ENCODE results near the gene STMN1.

DNA sequence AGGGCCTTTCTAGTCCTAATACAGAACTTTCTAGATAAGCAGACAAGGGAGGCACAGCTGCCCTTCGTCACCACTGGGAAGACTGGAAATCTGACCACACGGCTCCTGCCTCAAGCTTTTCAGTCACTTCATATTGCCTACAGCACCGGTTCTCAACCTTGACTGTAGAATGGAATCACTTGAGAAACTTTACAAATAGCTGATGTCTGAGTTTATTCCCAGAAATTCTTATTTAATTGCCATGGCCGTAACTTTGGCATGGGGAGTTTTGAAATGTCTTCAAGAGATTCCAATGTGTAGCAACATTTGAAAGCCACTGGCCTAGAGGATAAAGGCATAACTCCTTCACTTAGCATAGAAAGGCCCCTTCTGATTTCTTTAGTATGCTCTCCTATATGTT lies 42.4 kb upstream of the STMN1 start:
- TF ChIP-seq, protein P1, sequence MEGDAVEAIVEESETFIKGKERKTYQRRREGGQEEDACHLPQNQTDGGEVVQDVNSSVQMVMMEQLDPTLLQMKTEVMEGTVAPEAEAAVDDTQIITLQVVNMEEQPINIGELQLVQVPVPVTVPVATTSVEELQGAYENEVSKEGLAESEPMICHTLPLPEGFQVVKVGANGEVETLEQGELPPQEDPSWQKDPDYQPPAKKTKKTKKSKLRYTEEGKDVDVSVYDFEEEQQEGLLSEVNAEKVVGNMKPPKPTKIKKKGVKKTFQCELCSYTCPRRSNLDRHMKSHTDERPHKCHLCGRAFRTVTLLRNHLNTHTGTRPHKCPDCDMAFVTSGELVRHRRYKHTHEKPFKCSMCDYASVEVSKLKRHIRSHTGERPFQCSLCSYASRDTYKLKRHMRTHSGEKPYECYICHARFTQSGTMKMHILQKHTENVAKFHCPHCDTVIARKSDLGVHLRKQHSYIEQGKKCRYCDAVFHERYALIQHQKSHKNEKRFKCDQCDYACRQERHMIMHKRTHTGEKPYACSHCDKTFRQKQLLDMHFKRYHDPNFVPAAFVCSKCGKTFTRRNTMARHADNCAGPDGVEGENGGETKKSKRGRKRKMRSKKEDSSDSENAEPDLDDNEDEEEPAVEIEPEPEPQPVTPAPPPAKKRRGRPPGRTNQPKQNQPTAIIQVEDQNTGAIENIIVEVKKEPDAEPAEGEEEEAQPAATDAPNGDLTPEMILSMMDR (conservative IDR thresholded peaks at IDR 0.05; ENCODE audit: low read depth, low read length) = no peak
- TF ChIP-seq EZH2phosphoT487 (IDR thresholded peaks at IDR 0.05; ENCODE audit: borderline replicate concordance, low read length) (no peak), EZH2 (IDR thresholded peaks at IDR 0.05; ENCODE audit: low read length, unreplicated experiment) (no peak)

All from PC-3 (cell line).